ENCODE measurements around the gene SMTNL1.

SMTNL1 gene, protein sequence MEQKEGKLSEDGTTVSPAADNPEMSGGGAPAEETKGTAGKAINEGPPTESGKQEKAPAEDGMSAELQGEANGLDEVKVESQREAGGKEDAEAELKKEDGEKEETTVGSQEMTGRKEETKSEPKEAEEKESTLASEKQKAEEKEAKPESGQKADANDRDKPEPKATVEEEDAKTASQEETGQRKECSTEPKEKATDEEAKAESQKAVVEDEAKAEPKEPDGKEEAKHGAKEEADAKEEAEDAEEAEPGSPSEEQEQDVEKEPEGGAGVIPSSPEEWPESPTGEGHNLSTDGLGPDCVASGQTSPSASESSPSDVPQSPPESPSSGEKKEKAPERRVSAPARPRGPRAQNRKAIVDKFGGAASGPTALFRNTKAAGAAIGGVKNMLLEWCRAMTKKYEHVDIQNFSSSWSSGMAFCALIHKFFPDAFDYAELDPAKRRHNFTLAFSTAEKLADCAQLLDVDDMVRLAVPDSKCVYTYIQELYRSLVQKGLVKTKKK

DNA sequence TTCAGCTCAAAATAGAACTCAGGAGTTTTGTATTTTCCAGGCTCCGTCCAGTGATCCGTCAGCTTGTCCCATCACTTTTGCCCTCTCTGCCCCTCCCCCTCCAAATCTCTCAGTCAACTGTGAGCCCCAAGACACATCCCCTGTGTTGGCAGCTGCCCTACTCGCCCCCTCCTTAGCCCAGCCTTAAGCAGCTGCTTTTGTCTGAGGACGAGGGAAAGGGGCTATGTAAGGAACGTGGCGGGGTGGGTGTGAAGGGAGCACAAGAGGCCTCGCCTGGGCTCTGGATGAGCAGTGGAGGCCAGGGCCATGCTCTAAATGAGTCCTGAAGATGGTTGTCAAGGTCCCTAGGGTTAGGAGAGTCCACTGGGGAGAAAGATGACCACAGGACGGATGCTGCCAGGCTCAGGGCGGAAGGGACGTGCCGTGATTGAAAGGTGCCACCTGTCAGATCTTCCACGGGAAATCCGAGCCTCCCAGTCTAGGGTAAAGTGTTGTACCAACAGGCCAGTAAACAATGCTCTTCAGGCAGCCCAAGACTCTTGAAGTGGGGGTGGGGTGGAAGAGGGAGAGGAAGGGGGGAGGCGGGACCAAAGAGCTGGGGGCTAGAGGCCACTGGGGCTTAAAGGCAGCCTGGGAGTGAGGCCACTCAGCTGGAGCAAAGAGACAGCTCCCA is at the start of gene SMTNL1:
Gene SMTNL1, plus strand, starts transcription at position 649 of the 673 bp plus-strand sequence. CDS start 5,048 bp downstream, outside the sequence.
- no peaks in the 10 kb centered on the region for H3K9me2 ChIP-seq (replicated peaks; ENCODE audit: low read depth, low read length)
- no peak within 1 kb of the TSS for H3K9ac ChIP-seq (ENCODE audit: low read depth, low read length, poor library complexity, severe bottlenecking)
- no peak within 1 kb of the TSS for H2AFZ ChIP-seq (ENCODE audit: low read length)
- no peaks in the 10 kb centered on the region for H3K9me3 ChIP-seq (ENCODE audit: insufficient read depth, low read depth, low read length)
- no peak within 1 kb of the TSS for H3K4me3 ChIP-seq (ENCODE audit: low read length, poor library complexity, severe bottlenecking)
- no peaks in the 10 kb centered on the region for H3F3A ChIP-seq (ENCODE audit: low read depth)
- H3K27me3 ChIP-seq (ENCODE audit: insufficient read depth, low read length, poor library complexity, severe bottlenecking): no peaks in the 10 kb centered on the region
- TF ChIP-seq, protein P1, sequence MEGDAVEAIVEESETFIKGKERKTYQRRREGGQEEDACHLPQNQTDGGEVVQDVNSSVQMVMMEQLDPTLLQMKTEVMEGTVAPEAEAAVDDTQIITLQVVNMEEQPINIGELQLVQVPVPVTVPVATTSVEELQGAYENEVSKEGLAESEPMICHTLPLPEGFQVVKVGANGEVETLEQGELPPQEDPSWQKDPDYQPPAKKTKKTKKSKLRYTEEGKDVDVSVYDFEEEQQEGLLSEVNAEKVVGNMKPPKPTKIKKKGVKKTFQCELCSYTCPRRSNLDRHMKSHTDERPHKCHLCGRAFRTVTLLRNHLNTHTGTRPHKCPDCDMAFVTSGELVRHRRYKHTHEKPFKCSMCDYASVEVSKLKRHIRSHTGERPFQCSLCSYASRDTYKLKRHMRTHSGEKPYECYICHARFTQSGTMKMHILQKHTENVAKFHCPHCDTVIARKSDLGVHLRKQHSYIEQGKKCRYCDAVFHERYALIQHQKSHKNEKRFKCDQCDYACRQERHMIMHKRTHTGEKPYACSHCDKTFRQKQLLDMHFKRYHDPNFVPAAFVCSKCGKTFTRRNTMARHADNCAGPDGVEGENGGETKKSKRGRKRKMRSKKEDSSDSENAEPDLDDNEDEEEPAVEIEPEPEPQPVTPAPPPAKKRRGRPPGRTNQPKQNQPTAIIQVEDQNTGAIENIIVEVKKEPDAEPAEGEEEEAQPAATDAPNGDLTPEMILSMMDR (conservative IDR thresholded peaks at IDR 0.05; ENCODE audit: low read length): no peak
- no peak for TF ChIP-seq EZH2phosphoT487 (IDR thresholded peaks at IDR 0.05; ENCODE audit: borderline replicate concordance)
- H3K4me2 ChIP-seq (ENCODE audit: low read depth, low read length, poor library complexity, severe bottlenecking): no peak within 1 kb of the TSS
- H3K36me3 ChIP-seq (ENCODE audit: insufficient read depth, low read length): no peaks in the 10 kb centered on the region
- no peaks in the 10 kb centered on the region for H4K20me1 ChIP-seq (ENCODE audit: insufficient read depth, low read length, poor library complexity, severe bottlenecking)
- H3K79me2 ChIP-seq (ENCODE audit: insufficient read depth, low read length): no peaks in the 10 kb centered on the region
- H3K4me1 ChIP-seq (ENCODE audit: insufficient read depth, low read length, poor library complexity, severe bottlenecking): peaks cover 1% of the 10 kb centered on the region

GRCh38 chr11:57487920-57488659 is 49.3 kb upstream of the SMTNL1 start:
- Histone ChIP-seq H3K4me2 (ENCODE audit: low read depth, low read length, poor library complexity, severe bottlenecking) (no peak overlapping the region), H3K79me2 (ENCODE audit: insufficient read depth, low read length) (no peaks in the 10 kb centered on the region), H3K4me1 (ENCODE audit: insufficient read depth, low read length, poor library complexity, severe bottlenecking) (no peaks in the 10 kb centered on the region), H3K4me3 (ENCODE audit: low read length, poor library complexity, severe bottlenecking) (no peak overlapping the region), H4K20me1 (ENCODE audit: insufficient read depth, low read length, poor library complexity, severe bottlenecking) (no peaks in the 10 kb centered on the region), H2AFZ (ENCODE audit: low read length) (no peak overlapping the region), H3F3A (ENCODE audit: low read depth) (no peaks in the 10 kb centered on the region), H3K9me2 (replicated peaks; ENCODE audit: low read depth, low read length) (no peaks in the 10 kb centered on the region), H3K9ac (ENCODE audit: low read depth, low read length, poor library complexity, severe bottlenecking) (no peak overlapping the region), H3K9me3 (ENCODE audit: insufficient read depth, low read depth, low read length) (no peaks in the 10 kb centered on the region), H3K27me3 (ENCODE audit: insufficient read depth, low read length, poor library complexity, severe bottlenecking) (no peaks in the 10 kb centered on the region), H3K36me3 (ENCODE audit: insufficient read depth, low read length) (peaks cover 47% of the 10 kb centered on the region; the same call in 1 of the 2 replicates)
- TF ChIP-seq EZH2phosphoT487 (IDR thresholded peaks at IDR 0.05; ENCODE audit: borderline replicate concordance): no peak
- TF ChIP-seq, protein P1 (conservative IDR thresholded peaks at IDR 0.05; ENCODE audit: low read length): no peak

- Histone ChIP-seq H3F3A (ENCODE audit: low read depth) (no peaks in the 10 kb centered on the region), H3K4me3 (ENCODE audit: low read length, poor library complexity, severe bottlenecking) (no peak overlapping the region), H3K4me2 (ENCODE audit: low read depth, low read length, poor library complexity, severe bottlenecking) (no peak overlapping the region), H2AFZ (ENCODE audit: low read length) (no peak overlapping the region), H3K9ac (ENCODE audit: low read depth, low read length, poor library complexity, severe bottlenecking) (no peak overlapping the region), H3K36me3 (ENCODE audit: insufficient read depth, low read length) (peaks cover 39% of the 10 kb centered on the region; the same call in 1 of the 2 replicates), H3K79me2 (ENCODE audit: insufficient read depth, low read length) (no peaks in the 10 kb centered on the region), H3K27me3 (ENCODE audit: insufficient read depth, low read length, poor library complexity, severe bottlenecking) (no peaks in the 10 kb centered on the region), H3K9me3 (ENCODE audit: insufficient read depth, low read depth, low read length) (no peaks in the 10 kb centered on the region), H4K20me1 (ENCODE audit: insufficient read depth, low read length, poor library complexity, severe bottlenecking) (no peaks in the 10 kb centered on the region), H3K4me1 (ENCODE audit: insufficient read depth, low read length, poor library complexity, severe bottlenecking) (no peaks in the 10 kb centered on the region), H3K9me2 (replicated peaks; ENCODE audit: low read depth, low read length) (no peaks in the 10 kb centered on the region)
- TF ChIP-seq EZH2phosphoT487 (IDR thresholded peaks at IDR 0.05; ENCODE audit: borderline replicate concordance): no peak
Observed at GRCh38 chr11:57490456-57491248, 46.7 kb upstream of the SMTNL1 start.
